ENCODE data around the gene PARD3B.

The PARD3B gene

DNA sequence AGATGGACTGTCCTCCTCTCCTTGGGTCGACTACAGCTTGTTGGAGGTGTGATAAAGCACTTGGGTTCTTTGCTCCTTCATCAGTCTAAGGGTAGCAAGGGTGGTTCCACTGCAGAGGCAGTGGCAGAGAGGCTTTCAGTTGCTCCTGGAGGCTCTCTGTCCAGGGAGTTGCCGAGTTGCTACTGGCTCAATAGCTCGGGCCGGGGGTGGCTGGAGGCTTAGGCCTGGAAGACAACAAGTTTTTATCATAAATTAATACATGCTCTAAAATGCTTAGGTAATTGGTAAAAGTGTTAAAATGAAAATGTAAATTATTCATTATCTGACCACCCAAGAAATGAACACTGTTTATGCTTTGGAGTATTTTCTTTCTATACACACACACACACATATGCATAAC is 975.0 kb downstream of the PARD3B start:
- TF ChIP-seq, protein P1, sequence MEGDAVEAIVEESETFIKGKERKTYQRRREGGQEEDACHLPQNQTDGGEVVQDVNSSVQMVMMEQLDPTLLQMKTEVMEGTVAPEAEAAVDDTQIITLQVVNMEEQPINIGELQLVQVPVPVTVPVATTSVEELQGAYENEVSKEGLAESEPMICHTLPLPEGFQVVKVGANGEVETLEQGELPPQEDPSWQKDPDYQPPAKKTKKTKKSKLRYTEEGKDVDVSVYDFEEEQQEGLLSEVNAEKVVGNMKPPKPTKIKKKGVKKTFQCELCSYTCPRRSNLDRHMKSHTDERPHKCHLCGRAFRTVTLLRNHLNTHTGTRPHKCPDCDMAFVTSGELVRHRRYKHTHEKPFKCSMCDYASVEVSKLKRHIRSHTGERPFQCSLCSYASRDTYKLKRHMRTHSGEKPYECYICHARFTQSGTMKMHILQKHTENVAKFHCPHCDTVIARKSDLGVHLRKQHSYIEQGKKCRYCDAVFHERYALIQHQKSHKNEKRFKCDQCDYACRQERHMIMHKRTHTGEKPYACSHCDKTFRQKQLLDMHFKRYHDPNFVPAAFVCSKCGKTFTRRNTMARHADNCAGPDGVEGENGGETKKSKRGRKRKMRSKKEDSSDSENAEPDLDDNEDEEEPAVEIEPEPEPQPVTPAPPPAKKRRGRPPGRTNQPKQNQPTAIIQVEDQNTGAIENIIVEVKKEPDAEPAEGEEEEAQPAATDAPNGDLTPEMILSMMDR (IDR thresholded peaks at IDR 0.05; ENCODE audit: insufficient read depth, low read length, poor library complexity, severe bottlenecking) = no peak
- Histone ChIP-seq H3K4me3 (replicated peaks; ENCODE audit: low read depth, low read length) (no peak overlapping the region), H3K36me3 (ENCODE audit: control insufficient read depth, insufficient read depth, low read length) (no peaks in the 10 kb centered on the region), H3K27me3 (replicated peaks; ENCODE audit: control insufficient read depth, insufficient read depth, low read length) (no peaks in the 10 kb centered on the region)
- DNase-seq (ENCODE audit: extremely low read depth, insufficient read length) = no peak

DNA sequence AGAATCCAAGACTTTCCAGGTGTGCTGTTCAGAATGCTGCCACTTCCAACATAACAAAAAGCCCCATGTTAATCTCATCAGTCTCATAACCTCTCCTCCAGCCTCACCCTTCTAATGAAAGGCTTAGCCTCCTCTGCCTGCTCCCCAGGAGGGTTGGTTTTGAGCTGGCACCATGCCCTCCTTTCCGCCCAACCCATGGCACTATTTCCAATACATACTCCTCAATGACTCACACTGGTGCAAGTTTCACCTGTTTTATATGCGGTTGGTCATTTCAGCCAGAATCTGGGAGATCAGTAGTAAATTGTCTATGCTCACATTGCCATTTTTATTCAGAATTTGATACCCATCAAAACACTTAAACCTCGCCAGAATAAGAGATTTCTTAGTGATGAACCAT is 979.4 kb downstream of the PARD3B start:
- H3K36me3 ChIP-seq (ENCODE audit: control insufficient read depth, insufficient read depth, low read length) = no peaks in the 10 kb centered on the region
- TF ChIP-seq, protein P1 (IDR thresholded peaks at IDR 0.05; ENCODE audit: insufficient read depth, low read length, poor library complexity, severe bottlenecking) = no peak
- DNase-seq (ENCODE audit: extremely low read depth, insufficient read length) = no peak
- H3K4me3 ChIP-seq (replicated peaks; ENCODE audit: low read depth, low read length) = no peak overlapping the region
- H3K27me3 ChIP-seq (replicated peaks; ENCODE audit: control insufficient read depth, insufficient read depth, low read length) = no peaks in the 10 kb centered on the region; the same call in 1 of the 2 replicates

DNA sequence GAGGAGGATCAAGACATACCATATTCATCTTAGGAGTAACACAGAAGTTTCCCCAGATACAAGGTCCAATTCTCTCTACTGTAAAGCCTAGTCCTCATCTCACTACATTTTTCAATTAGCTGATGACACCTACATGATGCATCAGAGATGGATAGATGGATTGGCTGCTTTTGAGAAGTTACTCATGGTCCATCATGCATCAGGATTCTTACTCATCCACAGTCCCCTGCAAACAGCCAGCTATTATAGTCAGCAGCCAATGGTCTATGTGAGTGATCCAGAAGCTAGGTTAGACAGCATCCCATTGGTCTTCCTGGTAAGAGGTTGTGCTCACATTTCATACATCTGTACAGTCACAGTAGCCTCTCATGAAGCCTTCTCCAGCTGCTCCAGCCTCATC is 982.5 kb downstream of the PARD3B start:
- TF ChIP-seq, protein P1 (IDR thresholded peaks at IDR 0.05; ENCODE audit: insufficient read depth, low read length, poor library complexity, severe bottlenecking) = no peak
- Histone ChIP-seq H3K27me3 (replicated peaks; ENCODE audit: control insufficient read depth, insufficient read depth, low read length) (no peaks in the 10 kb centered on the region; the same call in 1 of the 2 replicates), H3K36me3 (ENCODE audit: control insufficient read depth, insufficient read depth, low read length) (no peaks in the 10 kb centered on the region), H3K4me3 (replicated peaks; ENCODE audit: low read depth, low read length) (no peak overlapping the region)
- DNase-seq (ENCODE audit: extremely low read depth, insufficient read length) = no peak

DNA sequence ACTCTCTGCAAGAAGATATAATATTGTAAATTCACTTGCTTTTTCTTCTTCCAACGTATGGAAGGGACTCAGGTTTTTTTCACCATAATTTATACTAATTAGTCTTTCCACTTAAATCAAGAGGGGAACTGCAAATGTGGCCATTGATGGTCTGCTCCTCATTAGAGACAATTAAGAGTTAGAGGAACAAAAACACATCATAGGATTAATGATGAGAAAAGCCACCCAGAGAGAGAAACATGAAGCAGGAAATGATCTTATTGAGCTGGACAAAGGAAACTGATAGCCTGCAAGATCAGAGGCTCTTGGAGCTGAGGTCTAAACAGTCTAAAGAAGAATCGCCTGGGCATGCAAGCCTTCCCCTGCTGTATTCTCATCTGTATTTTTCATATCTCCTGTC is 985.8 kb downstream of the PARD3B start:
- TF ChIP-seq, protein P1 (IDR thresholded peaks at IDR 0.05; ENCODE audit: insufficient read depth, low read length, poor library complexity, severe bottlenecking) = no peak
- Histone ChIP-seq H3K36me3 (ENCODE audit: control insufficient read depth, insufficient read depth, low read length) (no peaks in the 10 kb centered on the region), H3K27me3 (replicated peaks; ENCODE audit: control insufficient read depth, insufficient read depth, low read length) (no peaks in the 10 kb centered on the region; the same call in none of the 2 replicates), H3K4me3 (replicated peaks; ENCODE audit: low read depth, low read length) (no peak overlapping the region)
- no peak for DNase-seq (ENCODE audit: extremely low read depth, insufficient read length)

DNA sequence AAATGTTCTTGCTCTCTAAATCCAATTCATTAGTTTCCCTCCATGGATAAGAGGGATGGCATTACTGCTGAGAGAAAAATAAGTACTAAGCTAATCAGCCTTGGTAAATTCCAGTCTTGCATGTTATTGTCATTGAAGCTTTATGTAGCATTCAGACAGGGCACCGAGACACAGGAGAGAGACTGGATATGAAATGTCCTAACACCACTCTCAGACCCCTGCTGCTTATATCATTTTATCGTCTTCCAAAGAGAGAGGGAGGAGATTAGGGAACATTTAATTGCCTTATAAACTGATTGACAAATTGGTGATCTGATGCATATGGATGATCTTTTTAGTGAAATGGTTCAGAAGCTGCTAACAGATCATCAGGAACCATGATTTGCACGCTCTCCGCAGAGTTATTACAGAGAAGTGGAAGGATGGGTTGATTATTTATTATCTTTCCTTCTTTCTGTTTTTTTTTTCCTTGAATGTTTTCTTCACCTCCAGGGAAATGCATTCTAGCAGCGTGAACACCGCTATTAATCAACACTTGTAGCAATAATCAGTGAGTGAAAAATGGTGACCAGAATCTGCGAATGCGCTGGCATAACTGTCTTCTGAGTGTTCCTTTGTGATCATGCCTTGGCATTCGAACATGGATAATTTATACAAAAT is 986.3 kb downstream of the PARD3B start:
- H3K36me3 ChIP-seq (ENCODE audit: control insufficient read depth, insufficient read depth, low read length) = no peaks in the 10 kb centered on the region
- no peak for DNase-seq (ENCODE audit: extremely low read depth, insufficient read length)
- H3K27me3 ChIP-seq (replicated peaks; ENCODE audit: control insufficient read depth, insufficient read depth, low read length) = no peaks in the 10 kb centered on the region; the same call in none of the 2 replicates
- TF ChIP-seq, protein P1 (IDR thresholded peaks at IDR 0.05; ENCODE audit: insufficient read depth, low read length, poor library complexity, severe bottlenecking) = no peak
- no peak overlapping the region for H3K4me3 ChIP-seq (replicated peaks; ENCODE audit: low read depth, low read length)
